DND-41 (cell line): Measurements from ENCODE around the gene KLF8.

Source experiments
- EZH2 ChIP-seq: IDR thresholded peaks from 3 replicates; pipeline ENCODE4 v1.6.1; 2012; ENCODE audit warnings: borderline replicate concordance, low read depth, mild to moderate bottlenecking, moderate library complexity, low read length, inconsistent platforms; ENCODE audit not compliant: severe bottlenecking
- TF ChIP-seq, protein P1 (sequence below): IDR thresholded peaks from 2 replicates; pipeline ENCODE4 v1.5.1; 2012; ENCODE audit warnings: borderline replicate concordance, low read length, moderate library complexity, mild to moderate bottlenecking; ENCODE audit not compliant: poor library complexity, severe bottlenecking; ENCODE audit errors: extremely low read depth

DNA sequence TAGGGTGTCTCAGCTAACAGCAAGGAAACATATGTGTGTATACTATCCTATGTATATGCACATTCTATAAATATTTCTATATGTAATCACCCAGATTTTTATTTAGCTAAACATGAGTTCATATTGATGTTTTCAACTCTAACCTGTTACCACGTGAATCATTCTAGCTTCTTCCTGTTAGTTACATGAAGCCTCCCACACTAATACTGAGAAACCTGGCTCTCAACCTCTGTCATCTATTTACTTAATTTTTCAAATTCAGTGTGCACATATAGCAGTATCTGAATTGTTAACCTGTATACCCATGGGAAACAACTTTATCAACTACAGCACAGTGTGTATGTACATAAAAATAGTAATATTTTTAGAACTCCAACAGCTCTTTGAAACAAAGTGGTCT lies 57.3 kb downstream of the KLF8 start:
- TF ChIP-seq, protein P1, sequence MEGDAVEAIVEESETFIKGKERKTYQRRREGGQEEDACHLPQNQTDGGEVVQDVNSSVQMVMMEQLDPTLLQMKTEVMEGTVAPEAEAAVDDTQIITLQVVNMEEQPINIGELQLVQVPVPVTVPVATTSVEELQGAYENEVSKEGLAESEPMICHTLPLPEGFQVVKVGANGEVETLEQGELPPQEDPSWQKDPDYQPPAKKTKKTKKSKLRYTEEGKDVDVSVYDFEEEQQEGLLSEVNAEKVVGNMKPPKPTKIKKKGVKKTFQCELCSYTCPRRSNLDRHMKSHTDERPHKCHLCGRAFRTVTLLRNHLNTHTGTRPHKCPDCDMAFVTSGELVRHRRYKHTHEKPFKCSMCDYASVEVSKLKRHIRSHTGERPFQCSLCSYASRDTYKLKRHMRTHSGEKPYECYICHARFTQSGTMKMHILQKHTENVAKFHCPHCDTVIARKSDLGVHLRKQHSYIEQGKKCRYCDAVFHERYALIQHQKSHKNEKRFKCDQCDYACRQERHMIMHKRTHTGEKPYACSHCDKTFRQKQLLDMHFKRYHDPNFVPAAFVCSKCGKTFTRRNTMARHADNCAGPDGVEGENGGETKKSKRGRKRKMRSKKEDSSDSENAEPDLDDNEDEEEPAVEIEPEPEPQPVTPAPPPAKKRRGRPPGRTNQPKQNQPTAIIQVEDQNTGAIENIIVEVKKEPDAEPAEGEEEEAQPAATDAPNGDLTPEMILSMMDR: no peak
- no peak for TF ChIP-seq EZH2
